Trophoblast cell (in vitro differentiated cells and primary cell): ENCODE data around the gene GATAD1.
"Not testable (repeated sequence)": the region's sequence is repeated elsewhere in the genome, so short reads cannot be mapped to it uniquely, and the experiment has no call there.

ENCODE experiments used
- DNase-seq, 2 donors: peaks; one replicate each; pipeline ENCODE4 v3.0.0-alpha.2; 2016
- H2AFZ ChIP-seq: 2 replicates; pipeline ENCODE4 v1.6.1; 2013; ENCODE audit warnings: low read length, moderate library complexity, mild to moderate bottlenecking; ENCODE audit not compliant: insufficient read depth, poor library complexity
- H2AK5ac ChIP-seq: 2 replicates; pipeline ENCODE4 v1.6.1; 2013; ENCODE audit warnings: mild to moderate bottlenecking, low read length
- H2BK120ac ChIP-seq: 2 replicates; pipeline ENCODE4 v1.6.1; 2013; ENCODE audit warnings: low read length, mild to moderate bottlenecking, moderate library complexity; ENCODE audit not compliant: insufficient read depth, poor library complexity
- H2BK12ac ChIP-seq: 2 replicates; pipeline ENCODE4 v1.6.1; 2013; ENCODE audit warnings: mild to moderate bottlenecking, low read length, moderate library complexity
- H2BK5ac ChIP-seq: 2 replicates; pipeline ENCODE4 v1.6.1; 2013; ENCODE audit warnings: low read length, low read depth, moderate library complexity, mild to moderate bottlenecking; ENCODE audit not compliant: poor library complexity
- H3K14ac ChIP-seq: 2 replicates; pipeline ENCODE4 v1.6.1; 2013; ENCODE audit warnings: mild to moderate bottlenecking, low read length
- H3K18ac ChIP-seq: 2 replicates; pipeline ENCODE4 v1.6.1; 2013; ENCODE audit warnings: mild to moderate bottlenecking, low read length
- H3K23ac ChIP-seq: 2 replicates; pipeline ENCODE4 v1.6.1; 2013; ENCODE audit warnings: low read length
- H3K27ac ChIP-seq: 2 replicates; pipeline ENCODE4 v1.5.1; 2013; ENCODE audit warnings: low read depth, mild to moderate bottlenecking, inconsistent platforms, low read length, moderate library complexity
- H3K27me3 ChIP-seq: 2 replicates; pipeline ENCODE4 v1.6.1; 2013; ENCODE audit warnings: inconsistent platforms, mild to moderate bottlenecking, low read length, moderate library complexity; ENCODE audit not compliant: insufficient read depth
- H3K36me3 ChIP-seq, 2 experiments: 1 replicate in 1 of 2; 2 replicates in 1 of 2; pipeline ENCODE4 v1.6.1; 2013; ENCODE audit warnings: low read length in 2 of 2, mild to moderate bottlenecking in 2 of 2, moderate library complexity in 1 of 2; ENCODE audit not compliant: insufficient read depth in 2 of 2, control insufficient read depth in 1 of 2
- H3K4ac ChIP-seq: 2 replicates; pipeline ENCODE4 v1.6.1; 2013; ENCODE audit warnings: low read depth, mild to moderate bottlenecking, low read length, moderate library complexity
- H3K4me1 ChIP-seq, 2 experiments: 1 replicate in 1 of 2; 2 replicates in 1 of 2; pipeline ENCODE4 v1.6.1; 2013; ENCODE audit warnings: low read length in 2 of 2, mild to moderate bottlenecking in 2 of 2, moderate library complexity in 1 of 2; ENCODE audit not compliant: insufficient read depth in 2 of 2, control insufficient read depth in 1 of 2
- H3K4me2 ChIP-seq: 2 replicates; pipeline ENCODE4 v1.6.1; 2013; ENCODE audit warnings: inconsistent platforms, mild to moderate bottlenecking, low read length, moderate library complexity
- H3K4me3 ChIP-seq: 2 replicates; pipeline ENCODE4 v1.5.1; 2013; ENCODE audit warnings: mild to moderate bottlenecking, low read depth, low read length, inconsistent platforms
- H3K79me1 ChIP-seq: one replicate; pipeline ENCODE4 v1.6.1; 2013; ENCODE audit warnings: low read length
- H3K79me2 ChIP-seq: 2 replicates; pipeline ENCODE4 v1.6.1; 2013; ENCODE audit warnings: low read length, mild to moderate bottlenecking; ENCODE audit not compliant: control insufficient read depth, insufficient read depth, poor library complexity
- H3K9ac ChIP-seq: 2 replicates; pipeline ENCODE4 v1.6.1; 2013; ENCODE audit warnings: mild to moderate bottlenecking, low read length
- H3K9me3 ChIP-seq: 2 replicates; pipeline ENCODE4 v1.6.1; 2013; ENCODE audit warnings: low read depth, mild to moderate bottlenecking, control low read depth, inconsistent platforms, low read length; ENCODE audit not compliant: insufficient read depth
- H4K12ac ChIP-seq: 2 replicates; pipeline ENCODE4 v1.6.1; 2013; ENCODE audit warnings: low read depth, mild to moderate bottlenecking, low read length, moderate library complexity
- H4K8ac ChIP-seq: 2 replicates; pipeline ENCODE4 v1.6.1; 2013; ENCODE audit warnings: low read depth, mild to moderate bottlenecking, low read length, moderate library complexity
- H4K91ac ChIP-seq: one replicate; pipeline ENCODE4 v1.6.1; 2013; ENCODE audit warnings: low read depth, mild to moderate bottlenecking, low read length, moderate library complexity
- WGBS: extraction: QIAGEN DNeasy Blood & Tissue Kit; methylation state at CpG from one replicate; pipeline ENCODE4 v1.1.7; 2013; ENCODE audit warnings: missing lambda C conversion rate; ENCODE audit not compliant: insufficient read length, insufficient coverage; ENCODE audit errors: extremely low coverage; 5-methylcytosine and 5-hydroxymethylcytosine counted together

Gene GATAD1

GRCh38 chr7:92475851-92476590, 28.7 kb downstream of the GATAD1 start:
- DNase-seq, result peak in 1 of 2 donors; percentile 51
- H3K4ac ChIP-seq, H3K27ac ChIP-seq, H3K79me1 ChIP-seq, H3K79me2 ChIP-seq, H2BK120ac ChIP-seq, H3K9me3 ChIP-seq, H2BK12ac ChIP-seq, H3K4me2 ChIP-seq, H3K23ac ChIP-seq, H4K12ac ChIP-seq, H3K27me3 ChIP-seq, H3K14ac ChIP-seq, H3K4me1 ChIP-seq, H3K36me3 ChIP-seq, H2AK5ac ChIP-seq, H4K8ac ChIP-seq, H2AFZ ChIP-seq, H4K91ac ChIP-seq, H3K9ac ChIP-seq, H3K4me3 ChIP-seq, H2BK5ac ChIP-seq, H3K18ac ChIP-seq: not testable (repeated sequence)
- WGBS, result no CpG with 5 or more reads among the region's 11 CpGs

- H3K4me1 ChIP-seq, H2AFZ ChIP-seq, H4K8ac ChIP-seq, H3K36me3 ChIP-seq, H4K12ac ChIP-seq, H3K18ac ChIP-seq, H3K14ac ChIP-seq, H3K27me3 ChIP-seq, H3K9me3 ChIP-seq, H3K4me3 ChIP-seq, H3K4me2 ChIP-seq, H2AK5ac ChIP-seq, H2BK5ac ChIP-seq, H3K79me1 ChIP-seq, H2BK12ac ChIP-seq, H3K23ac ChIP-seq, H3K79me2 ChIP-seq, H3K4ac ChIP-seq, H3K9ac ChIP-seq: not testable (repeated sequence)
- DNase-seq, result peak; percentile 39 to 67
- Histone ChIP-seq H2BK120ac (peak within 1 kb of the TSS; percentile 7), H4K91ac (peak within 1 kb of the TSS; percentile 78), H3K27ac (peak within 1 kb of the TSS; percentile 19)
- WGBS, result no CpG with 5 or more reads among the region's 11 CpGs
Observed at GRCh38 chr7:92477681-92478080, 30.4 kb downstream of the GATAD1 start, which contains the start of gene ERVW-1. Gene ERVW-1, minus strand, starts transcription at chr7:92477946. Its CDS starts 7,565 bp downstream, at chr7:92470381.

- H3K27me3 ChIP-seq, result no peaks in the 10 kb centered on the region
- H4K12ac ChIP-seq, result no peak overlapping the region
- no peak overlapping the region for H3K18ac ChIP-seq
- H3K79me1 ChIP-seq, result peaks cover 2% of the 10 kb centered on the region
- peaks cover 7 to 9% of the 10 kb centered on the region in 2 experiments for H3K4me1 ChIP-seq
- no CpG with 5 or more reads among the region's 9 CpGs for WGBS
- H3K14ac ChIP-seq, result no peak overlapping the region
- H2AFZ ChIP-seq, result no peak overlapping the region
- H3K23ac ChIP-seq, result no peak overlapping the region
- H2BK5ac ChIP-seq, result no peak overlapping the region
- no peak overlapping the region for H3K4me3 ChIP-seq
- no peak overlapping the region for H2BK120ac ChIP-seq
- peak; percentile 97 to 98 for DNase-seq
- no peak overlapping the region for H2AK5ac ChIP-seq
- H3K4me2 ChIP-seq, result no peak overlapping the region
- no peaks in the 10 kb centered on the region for H3K79me2 ChIP-seq
- no peak overlapping the region for H4K8ac ChIP-seq
- H4K91ac ChIP-seq, result peak overlapping the region; percentile 78
- no peaks in the 10 kb centered on the region for H3K9me3 ChIP-seq
- no peak overlapping the region for H3K4ac ChIP-seq
- no peak overlapping the region for H2BK12ac ChIP-seq
- no peaks in the 10 kb centered on the region for H3K36me3 ChIP-seq
- peak overlapping the region; percentile 19 for H3K27ac ChIP-seq
- no peak overlapping the region for H3K9ac ChIP-seq
Observed at GRCh38 chr7:92478095-92478494, 30.8 kb downstream of the GATAD1 start.

- no CpG with 5 or more reads among the region's 4 CpGs for WGBS
- no peak overlapping the region for H3K18ac ChIP-seq
- H3K4ac ChIP-seq, result no peak overlapping the region
- peaks cover under 1% of the 10 kb centered on the region for H3K79me1 ChIP-seq
- H3K27me3 ChIP-seq, result no peaks in the 10 kb centered on the region
- H2AK5ac ChIP-seq, result no peak overlapping the region
- no peak overlapping the region for H3K4me3 ChIP-seq
- H4K8ac ChIP-seq, result no peak overlapping the region
- H2BK5ac ChIP-seq, result no peak overlapping the region
- H2AFZ ChIP-seq, result no peak overlapping the region
- H2BK120ac ChIP-seq, result no peak overlapping the region
- H3K27ac ChIP-seq, result no peak overlapping the region
- no peak overlapping the region for H4K12ac ChIP-seq
- H3K36me3 ChIP-seq, result no peaks in the 10 kb centered on the region
- H3K4me1 ChIP-seq, result peaks cover 5 to 7% of the 10 kb centered on the region in 2 experiments
- no peak overlapping the region for H2BK12ac ChIP-seq
- DNase-seq, result no peak
- H3K79me2 ChIP-seq, result no peaks in the 10 kb centered on the region
- peak overlapping the region; percentile 3 for H4K91ac ChIP-seq
- H3K4me2 ChIP-seq, result no peak overlapping the region
- H3K23ac ChIP-seq, result no peak overlapping the region
- H3K14ac ChIP-seq, result no peak overlapping the region
- H3K9me3 ChIP-seq, result no peaks in the 10 kb centered on the region
- no peak overlapping the region for H3K9ac ChIP-seq
Observed at GRCh38 chr7:92478711-92479110, 31.4 kb downstream of the GATAD1 start.
